ENCODE data around the gene PTP4A2.

The PTP4A2 gene

GRCh38 chr1:31859719-31860118 is 78.4 kb downstream of the PTP4A2 start:
- DNase-seq (ENCODE audit: low spot score), result no peak

GRCh38 chr1:31859044-31859443 is 79.1 kb downstream of the PTP4A2 start:
- no peak for DNase-seq (ENCODE audit: low spot score)

DNA sequence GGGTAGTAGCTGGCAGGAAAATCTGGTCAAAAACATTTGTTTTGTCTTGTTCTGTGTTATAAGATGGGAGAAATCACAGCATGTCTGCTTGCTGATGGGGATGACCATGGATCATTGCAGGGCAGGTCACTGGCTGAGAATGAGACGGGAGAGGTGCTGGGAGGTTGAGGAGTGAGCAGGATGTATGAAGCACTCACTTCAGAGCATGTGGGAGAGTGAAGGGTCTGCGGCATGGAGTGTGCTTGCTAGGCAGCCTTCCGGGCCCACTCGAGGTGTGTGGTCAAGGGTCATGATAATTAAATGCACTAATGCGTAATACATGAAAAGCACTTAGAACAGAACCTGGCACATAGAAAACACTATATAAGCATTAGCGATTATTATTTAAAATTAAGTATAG is 80.3 kb downstream of the PTP4A2 start:
- no peak for DNase-seq (ENCODE audit: low spot score)

Measured in AG20443 (cell line).